A549 treated with CORT108297 at 1 μM for 4 hours (cell line): ENCODE data around the gene SIGLEC15. TPM values are rescaled to one million over a fixed set of nuclear protein-coding genes. Genes with fewer than 3 reads are reported as not detected.

Source experiments
- total RNA-seq: library from RNA; stranded (reverse); fragments of 200-300 nt; extraction: Qiagen RNA extraction; gene quantifications from 5 replicates; pipeline ENCODE4 v1.2.3, GENCODE V29; 2022

SIGLEC15 gene
- total RNA-seq = 0.03 to 0.09 TPM (median 0.07 TPM) in 5 replicates

GRCh38 chr18:45825258-45826044 lies at the start of gene SIGLEC15:
TSS of gene SIGLEC15 (plus strand) at chr18:45825675. CDS start at chr18:45825729, 54 bp downstream.

Other genes with a start within 250 kb of the SIGLEC15 start
- gene SLC14A2, start 210.2 kb upstream of the SIGLEC15 start, total RNA-seq = not detected in 5 replicates
- 0.08 to 0.23 TPM (median 0.15 TPM) in 4 of 5 replicates, not detected in the other for gene SLC14A1, start 101.5 kb upstream of the SIGLEC15 start, total RNA-seq
- 4.0 to 4.8 TPM (median 4.4 TPM) in 5 replicates for gene EPG5, start 141.7 kb downstream of the SIGLEC15 start, total RNA-seq
- 0.22 to 0.44 TPM (median 0.27 TPM) in 5 replicates for gene PSTPIP2, start 246.6 kb downstream of the SIGLEC15 start, total RNA-seq